Measurements from ENCODE around the gene UBA5. TPM values are rescaled to one million over a fixed set of nuclear protein-coding genes. Genes with fewer than 3 reads are reported as not detected.

Gene UBA5
- total RNA-seq, 6 donors from 2014 or later, result 29.4 to 69.1 (median 41.1) TPM

GRCh38 chr3:132645058-132645457, 15.1 kb upstream of the UBA5 start:
- no peaks in the 10 kb centered on the region for H3K27me3 ChIP-seq
- H3K9me3 ChIP-seq, result no peaks in the 10 kb centered on the region
- no peak overlapping the region for H3K4me3 ChIP-seq
- WGBS, 2 donors, result 67 to 78% methylated on average over 1 of the region's 1 CpG
- DNase-seq (no peak), ATAC-seq (ENCODE audit: low FRiP score in 2 of 2) (no peak)
- peaks cover 0 to 5% (median 0%) of the 10 kb centered on the region in 4 donors for H3K4me1 ChIP-seq
- TF ChIP-seq EP300 (IDR thresholded peaks at IDR 0.05) (no peak), POLR2A (IDR thresholded peaks at IDR 0.05) (no peak), POLR2AphosphoS5 (IDR thresholded peaks at IDR 0.05) (no peak)
- H3K36me3 ChIP-seq, result peaks cover 0 to 4% (median 2%) of the 10 kb centered on the region in 4 donors
- H3K27ac ChIP-seq, result no peak overlapping the region

- ATAC-seq (ENCODE audit: low FRiP score in 2 of 2) (no peak), DNase-seq (no peak)
- WGBS, 2 donors, result 0 to 100% methylated on average over 1 of the region's 1 CpG
- H3K36me3 ChIP-seq, result no peaks in the 10 kb centered on the region
- no peak for TF ChIP-seq CTCF (IDR thresholded peaks at IDR 0.05)
- TF ChIP-seq POLR2AphosphoS5 (IDR thresholded peaks at IDR 0.05), result no peak
- no peak for TF ChIP-seq EP300 (IDR thresholded peaks at IDR 0.05)
- TF ChIP-seq POLR2A (IDR thresholded peaks at IDR 0.05), result no peak
- no peaks in the 10 kb centered on the region for H3K27me3 ChIP-seq
- H3K27ac ChIP-seq, result no peak overlapping the region
- peaks cover 0 to 8% (median 3%) of the 10 kb centered on the region in 4 donors for H3K4me1 ChIP-seq
- H3K4me3 ChIP-seq, result no peak overlapping the region
- no peaks in the 10 kb centered on the region for H3K9me3 ChIP-seq
Observed at GRCh38 chr3:132650153-132650552, 10.0 kb upstream of the UBA5 start.

GRCh38 chr3:132652640-132653270, 7.4 kb upstream of the UBA5 start:
- H3K4me3 ChIP-seq, result no peak overlapping the region
- H3K9me3 ChIP-seq, result no peaks in the 10 kb centered on the region
- WGBS, 2 donors, result 86 to 100% methylated on average over 1 of the region's 1 CpG
- no peak for DNase-seq
- H3K36me3 ChIP-seq, result no peaks in the 10 kb centered on the region
- ATAC-seq (ENCODE audit: low FRiP score in 2 of 2), result peak in 1 of 2 donors; percentile 78
- H3K27me3 ChIP-seq, result no peaks in the 10 kb centered on the region
- peaks cover 0 to 12% (median 2%) of the 10 kb centered on the region in 4 donors for H3K4me1 ChIP-seq
- no peak overlapping the region for H3K27ac ChIP-seq
- no peak for TF ChIP-seq CTCF (IDR thresholded peaks at IDR 0.05)
- no peak for TF ChIP-seq POLR2A (IDR thresholded peaks at IDR 0.05)
- TF ChIP-seq POLR2AphosphoS5 (IDR thresholded peaks at IDR 0.05), result no peak
- TF ChIP-seq EP300 (IDR thresholded peaks at IDR 0.05), result no peak

GRCh38 chr3:132654190-132654589, 5.9 kb upstream of the UBA5 start:
- Histone ChIP-seq H3K9me3 (no peaks in the 10 kb centered on the region), H3K4me3 (no peak overlapping the region), H3K27ac (no peak overlapping the region), H3K4me1 (peaks cover 6 to 16% (median 14%) of the 10 kb centered on the region in 4 donors), H3K27me3 (no peaks in the 10 kb centered on the region), H3K36me3 (no peaks in the 10 kb centered on the region)
- no peak for ATAC-seq (ENCODE audit: low FRiP score in 2 of 2)
- DNase-seq, result no peak
- no peak for TF ChIP-seq CTCF (IDR thresholded peaks at IDR 0.05)
- TF ChIP-seq POLR2AphosphoS5 (IDR thresholded peaks at IDR 0.05), result no peak
- TF ChIP-seq POLR2A (IDR thresholded peaks at IDR 0.05), result no peak
- TF ChIP-seq EP300 (IDR thresholded peaks at IDR 0.05), result no peak
- WGBS, 2 donors, result 83 to 87% methylated on average over 2 of the region's 2 CpGs

GRCh38 chr3:132654721-132655120, 5.4 kb upstream of the UBA5 start:
- no peaks in the 10 kb centered on the region for H3K9me3 ChIP-seq
- ATAC-seq (ENCODE audit: low FRiP score in 2 of 2), result no peak
- H3K27ac ChIP-seq, result peak overlapping the region in 1 of 4 donors; percentile 22
- H3K36me3 ChIP-seq, result no peaks in the 10 kb centered on the region
- TF ChIP-seq CTCF (IDR thresholded peaks at IDR 0.05) (no peak), POLR2AphosphoS5 (IDR thresholded peaks at IDR 0.05) (no peak), POLR2A (IDR thresholded peaks at IDR 0.05) (no peak), EP300 (IDR thresholded peaks at IDR 0.05) (no peak)
- peaks cover 6 to 16% (median 14%) of the 10 kb centered on the region in 4 donors for H3K4me1 ChIP-seq
- H3K4me3 ChIP-seq, result no peak overlapping the region
- H3K27me3 ChIP-seq, result no peaks in the 10 kb centered on the region
- WGBS, 2 donors, result 87 to 93% methylated on average over 5 of the region's 5 CpGs
- no peak for DNase-seq

Measured in upper lobe of left lung (tissue), 6 donors.